K562 (cell line): ENCODE data around the gene LRRC26. TPM values are rescaled to one million over a fixed set of nuclear protein-coding genes. Genes with fewer than 3 reads are reported as not detected.

ENCODE experiments used
- ESRRB ChIP-seq: fragments of 250-450 bp; sonication (Bioruptor Pico); IDR thresholded peaks from 2 replicates; pipeline ENCODE4 v1.5.0; 2020; ENCODE audit warnings: mild to moderate bottlenecking, moderate library complexity, borderline replicate concordance
- MYC ChIP-seq, 2 experiments: fragments of 250-450 bp in 1 of 2; sonication (Bioruptor Pico) in 1 of 2; IDR thresholded peaks; 2 replicates each; pipeline versions ENCODE4 v1.5.1 to v1.6.1; 2012 to 2021; ENCODE audit warnings: low read depth in 2 of 2, borderline replicate concordance in 1 of 2, improper control_type of control experiment in 1 of 2, low read length in 1 of 2, mild to moderate bottlenecking in 1 of 2, moderate library complexity in 1 of 2
- NEUROD1 ChIP-seq: fragments of 150-350 bp; IDR thresholded peaks from 2 replicates; pipeline ENCODE4 v1.6.1; 2014; ENCODE audit warnings: borderline replicate concordance, low read length, low read depth; ENCODE audit not compliant: partially characterized antibody
- POLR2G ChIP-seq: fragments of 200-400 bp; formaldehyde crosslinking; IDR thresholded peaks from 2 replicates; pipeline ENCODE4 v1.6.1; 2017; ENCODE audit warnings: low read depth, mild to moderate bottlenecking, antibody characterized with exemption, low read length, moderate library complexity
- RB1 ChIP-seq: fragments of 450-650 bp; IDR thresholded peaks from 2 replicates; pipeline ENCODE4 v1.6.1; 2017; ENCODE audit warnings: low read depth, mild to moderate bottlenecking
- SRSF9 ChIP-seq: fragments of 200-400 bp; formaldehyde crosslinking; IDR thresholded peaks from 2 replicates; pipeline ENCODE4 v1.6.1; 2017; ENCODE audit warnings: low read depth, low read length, borderline replicate concordance
- TFAM ChIP-seq: fragments of 250-450 bp; sonication (Bioruptor Pico); conservative IDR thresholded peaks from 2 replicates; pipeline ENCODE4 v1.5.0; 2021; ENCODE audit warnings: mild to moderate bottlenecking, moderate library complexity
- XRCC5 ChIP-seq: fragments of 200-400 bp; formaldehyde crosslinking; IDR thresholded peaks from 2 replicates; pipeline ENCODE4 v1.6.1; 2017; ENCODE audit warnings: low read depth, mild to moderate bottlenecking, low read length
- ZC3H8 ChIP-seq: fragments of 450-650 bp; IDR thresholded peaks from 2 replicates; pipeline ENCODE4 v1.6.1; 2017
- ZKSCAN1 ChIP-seq: fragments of 150-350 bp; IDR thresholded peaks from 2 replicates; pipeline ENCODE4 v1.6.1; 2016; ENCODE audit warnings: low read depth, low read length
- ZNF121 ChIP-seq: sonication (generic); formaldehyde crosslinking; conservative IDR thresholded peaks from 2 replicates; pipeline ENCODE4 v1.8.0; 2022; ENCODE audit warnings: missing genetic modification reagents
- ZNF830 ChIP-seq: fragments of 250-450 bp; sonication (Bioruptor Pico); IDR thresholded peaks from 2 replicates; pipeline ENCODE4 v1.5.0; 2021; ENCODE audit warnings: mild to moderate bottlenecking
- polyA plus RNA-seq, 8 experiments: library from polyadenylated mRNA; depleted of rRNA in 4 of 8; stranded (reverse) in 5 of 8; unstranded in 3 of 8; fragments of >200 nt; fragmentation: Nextera tagmentation in 2 of 8; fragmentation: Illumina TruSeq in 1 of 8; extraction: Ambion mirVana in 2 of 8; extraction: Trizol in 1 of 8; gene quantifications; 2 replicates each; pipeline versions ENCODE4 v1.2.1 to v1.2.3, GENCODE V29; 2011 to 2014; ENCODE audit warnings: inconsistent platforms in 1 of 8, missing spikeins in 1 of 8
- total RNA-seq, 7 experiments: library from RNA; depleted of rRNA in 6 of 7; stranded (reverse); fragments of >200 nt in 6 of 7; fragmentation: Illumina TruSeq in 2 of 7; extraction: Trizol in 2 of 7; gene quantifications; 2 replicates each; pipeline versions ENCODE4 v1.2.1 to v1.2.3, GENCODE V29; 2011 to 2021; ENCODE audit warnings: low replicate concordance in 1 of 7
- TF ChIP-seq, protein P1 (sequence below): fragments of 450-650 bp; formaldehyde crosslinking; IDR thresholded peaks from 2 replicates; pipeline ENCODE4 v1.4.0; 2020; ENCODE audit warnings: mild to moderate bottlenecking, mixed read lengths
- TF ChIP-seq, protein P2 (sequence below): fragments of 450-650 bp; IDR thresholded peaks from 2 replicates; pipeline ENCODE4 v1.6.1; 2016; ENCODE audit warnings: mild to moderate bottlenecking, moderate library complexity

Gene LRRC26
- total and polyA plus RNA-seq, 9 of the 15 experiments (the other 6 are each of a cell fraction or from before 2014, with no cell fraction given) = not detected

DNA sequence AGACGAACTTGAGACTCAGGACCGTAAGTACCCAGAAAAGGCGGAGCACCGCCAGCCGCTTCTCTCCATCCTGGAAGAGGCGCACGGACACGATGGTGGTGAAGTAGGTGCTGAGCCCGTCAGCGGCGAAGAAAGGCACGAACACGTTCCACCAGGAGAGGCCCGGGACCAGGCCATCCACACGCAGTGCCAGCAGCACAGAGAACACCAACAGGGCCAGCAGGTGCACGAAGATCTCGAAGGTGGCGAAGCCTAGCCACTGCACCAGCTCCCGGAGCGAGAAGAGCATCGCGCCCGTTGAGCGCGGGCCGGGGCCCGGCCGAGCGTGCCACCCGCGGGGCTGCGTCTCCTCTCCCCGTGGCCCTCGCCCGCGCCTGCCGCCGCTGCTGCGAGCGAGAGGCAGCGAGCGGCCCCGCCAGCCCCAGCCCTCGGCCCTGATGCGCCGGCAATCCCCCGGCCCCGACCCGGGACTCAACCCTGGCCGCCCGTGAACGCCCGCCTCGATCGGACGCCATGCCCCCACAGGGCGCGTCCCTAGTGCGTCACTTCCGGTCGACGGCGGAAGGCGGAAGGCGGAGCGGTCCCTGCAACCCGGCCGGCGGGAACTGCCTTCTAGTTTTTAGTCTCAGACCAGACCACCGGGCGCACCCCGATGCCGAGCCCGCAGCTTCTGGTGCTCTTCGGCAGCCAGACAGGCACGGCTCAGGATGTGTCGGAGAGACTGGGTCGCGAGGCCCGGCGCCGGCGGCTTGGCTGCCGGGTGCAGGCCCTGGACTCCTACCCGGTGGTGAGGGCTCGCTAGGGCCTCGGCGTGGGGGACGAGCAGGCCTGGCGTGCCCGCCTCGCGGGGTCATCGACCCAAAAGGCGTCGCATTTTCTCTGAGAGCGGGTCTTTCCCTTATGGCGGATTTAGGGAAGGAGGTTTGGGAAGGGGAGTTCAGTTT lies 35.5 kb upstream of the LRRC26 start, which contains the start of the genes NDOR1 and TMEM203 (continued):
- peak; percentile 25; the same call in 1 of the 2 replicates for TF ChIP-seq XRCC5
- TF ChIP-seq TFAM (CRISPR knock-in tag) = no peak
- TF ChIP-seq, protein P1, sequence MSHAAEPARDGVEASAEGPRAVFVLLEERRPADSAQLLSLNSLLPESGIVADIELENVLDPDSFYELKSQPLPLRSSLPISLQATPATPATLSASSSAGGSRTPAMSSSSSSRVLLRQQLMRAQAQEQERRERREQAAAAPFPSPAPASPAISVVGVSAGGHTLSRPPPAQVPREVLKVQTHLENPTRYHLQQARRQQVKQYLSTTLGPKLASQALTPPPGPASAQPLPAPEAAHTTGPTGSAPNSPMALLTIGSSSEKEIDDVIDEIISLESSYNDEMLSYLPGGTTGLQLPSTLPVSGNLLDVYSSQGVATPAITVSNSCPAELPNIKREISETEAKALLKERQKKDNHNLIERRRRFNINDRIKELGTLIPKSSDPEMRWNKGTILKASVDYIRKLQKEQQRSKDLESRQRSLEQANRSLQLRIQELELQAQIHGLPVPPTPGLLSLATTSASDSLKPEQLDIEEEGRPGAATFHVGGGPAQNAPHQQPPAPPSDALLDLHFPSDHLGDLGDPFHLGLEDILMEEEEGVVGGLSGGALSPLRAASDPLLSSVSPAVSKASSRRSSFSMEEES (CRISPR knock-in tag) = no peak
- no peak for TF ChIP-seq ESRRB
- TF ChIP-seq MYC (IDR thresholded peaks at IDR 0.05; ENCODE audit: low read depth, low read length) = peak; percentile 84
- TF ChIP-seq MYC (CRISPR knock-in tag; IDR thresholded peaks at IDR 0.05; ENCODE audit: borderline replicate concordance, low read depth) = peak; percentile 18; the same call in 1 of the 2 replicates
- TF ChIP-seq ZNF121 (CRISPR knock-in tag) = no peak
- no peak for TF ChIP-seq SRSF9
- TF ChIP-seq POLR2G = peak; percentile 95
- no peak for TF ChIP-seq ZNF830
- peak; percentile 35 for TF ChIP-seq NEUROD1
- TF ChIP-seq, protein P2, sequence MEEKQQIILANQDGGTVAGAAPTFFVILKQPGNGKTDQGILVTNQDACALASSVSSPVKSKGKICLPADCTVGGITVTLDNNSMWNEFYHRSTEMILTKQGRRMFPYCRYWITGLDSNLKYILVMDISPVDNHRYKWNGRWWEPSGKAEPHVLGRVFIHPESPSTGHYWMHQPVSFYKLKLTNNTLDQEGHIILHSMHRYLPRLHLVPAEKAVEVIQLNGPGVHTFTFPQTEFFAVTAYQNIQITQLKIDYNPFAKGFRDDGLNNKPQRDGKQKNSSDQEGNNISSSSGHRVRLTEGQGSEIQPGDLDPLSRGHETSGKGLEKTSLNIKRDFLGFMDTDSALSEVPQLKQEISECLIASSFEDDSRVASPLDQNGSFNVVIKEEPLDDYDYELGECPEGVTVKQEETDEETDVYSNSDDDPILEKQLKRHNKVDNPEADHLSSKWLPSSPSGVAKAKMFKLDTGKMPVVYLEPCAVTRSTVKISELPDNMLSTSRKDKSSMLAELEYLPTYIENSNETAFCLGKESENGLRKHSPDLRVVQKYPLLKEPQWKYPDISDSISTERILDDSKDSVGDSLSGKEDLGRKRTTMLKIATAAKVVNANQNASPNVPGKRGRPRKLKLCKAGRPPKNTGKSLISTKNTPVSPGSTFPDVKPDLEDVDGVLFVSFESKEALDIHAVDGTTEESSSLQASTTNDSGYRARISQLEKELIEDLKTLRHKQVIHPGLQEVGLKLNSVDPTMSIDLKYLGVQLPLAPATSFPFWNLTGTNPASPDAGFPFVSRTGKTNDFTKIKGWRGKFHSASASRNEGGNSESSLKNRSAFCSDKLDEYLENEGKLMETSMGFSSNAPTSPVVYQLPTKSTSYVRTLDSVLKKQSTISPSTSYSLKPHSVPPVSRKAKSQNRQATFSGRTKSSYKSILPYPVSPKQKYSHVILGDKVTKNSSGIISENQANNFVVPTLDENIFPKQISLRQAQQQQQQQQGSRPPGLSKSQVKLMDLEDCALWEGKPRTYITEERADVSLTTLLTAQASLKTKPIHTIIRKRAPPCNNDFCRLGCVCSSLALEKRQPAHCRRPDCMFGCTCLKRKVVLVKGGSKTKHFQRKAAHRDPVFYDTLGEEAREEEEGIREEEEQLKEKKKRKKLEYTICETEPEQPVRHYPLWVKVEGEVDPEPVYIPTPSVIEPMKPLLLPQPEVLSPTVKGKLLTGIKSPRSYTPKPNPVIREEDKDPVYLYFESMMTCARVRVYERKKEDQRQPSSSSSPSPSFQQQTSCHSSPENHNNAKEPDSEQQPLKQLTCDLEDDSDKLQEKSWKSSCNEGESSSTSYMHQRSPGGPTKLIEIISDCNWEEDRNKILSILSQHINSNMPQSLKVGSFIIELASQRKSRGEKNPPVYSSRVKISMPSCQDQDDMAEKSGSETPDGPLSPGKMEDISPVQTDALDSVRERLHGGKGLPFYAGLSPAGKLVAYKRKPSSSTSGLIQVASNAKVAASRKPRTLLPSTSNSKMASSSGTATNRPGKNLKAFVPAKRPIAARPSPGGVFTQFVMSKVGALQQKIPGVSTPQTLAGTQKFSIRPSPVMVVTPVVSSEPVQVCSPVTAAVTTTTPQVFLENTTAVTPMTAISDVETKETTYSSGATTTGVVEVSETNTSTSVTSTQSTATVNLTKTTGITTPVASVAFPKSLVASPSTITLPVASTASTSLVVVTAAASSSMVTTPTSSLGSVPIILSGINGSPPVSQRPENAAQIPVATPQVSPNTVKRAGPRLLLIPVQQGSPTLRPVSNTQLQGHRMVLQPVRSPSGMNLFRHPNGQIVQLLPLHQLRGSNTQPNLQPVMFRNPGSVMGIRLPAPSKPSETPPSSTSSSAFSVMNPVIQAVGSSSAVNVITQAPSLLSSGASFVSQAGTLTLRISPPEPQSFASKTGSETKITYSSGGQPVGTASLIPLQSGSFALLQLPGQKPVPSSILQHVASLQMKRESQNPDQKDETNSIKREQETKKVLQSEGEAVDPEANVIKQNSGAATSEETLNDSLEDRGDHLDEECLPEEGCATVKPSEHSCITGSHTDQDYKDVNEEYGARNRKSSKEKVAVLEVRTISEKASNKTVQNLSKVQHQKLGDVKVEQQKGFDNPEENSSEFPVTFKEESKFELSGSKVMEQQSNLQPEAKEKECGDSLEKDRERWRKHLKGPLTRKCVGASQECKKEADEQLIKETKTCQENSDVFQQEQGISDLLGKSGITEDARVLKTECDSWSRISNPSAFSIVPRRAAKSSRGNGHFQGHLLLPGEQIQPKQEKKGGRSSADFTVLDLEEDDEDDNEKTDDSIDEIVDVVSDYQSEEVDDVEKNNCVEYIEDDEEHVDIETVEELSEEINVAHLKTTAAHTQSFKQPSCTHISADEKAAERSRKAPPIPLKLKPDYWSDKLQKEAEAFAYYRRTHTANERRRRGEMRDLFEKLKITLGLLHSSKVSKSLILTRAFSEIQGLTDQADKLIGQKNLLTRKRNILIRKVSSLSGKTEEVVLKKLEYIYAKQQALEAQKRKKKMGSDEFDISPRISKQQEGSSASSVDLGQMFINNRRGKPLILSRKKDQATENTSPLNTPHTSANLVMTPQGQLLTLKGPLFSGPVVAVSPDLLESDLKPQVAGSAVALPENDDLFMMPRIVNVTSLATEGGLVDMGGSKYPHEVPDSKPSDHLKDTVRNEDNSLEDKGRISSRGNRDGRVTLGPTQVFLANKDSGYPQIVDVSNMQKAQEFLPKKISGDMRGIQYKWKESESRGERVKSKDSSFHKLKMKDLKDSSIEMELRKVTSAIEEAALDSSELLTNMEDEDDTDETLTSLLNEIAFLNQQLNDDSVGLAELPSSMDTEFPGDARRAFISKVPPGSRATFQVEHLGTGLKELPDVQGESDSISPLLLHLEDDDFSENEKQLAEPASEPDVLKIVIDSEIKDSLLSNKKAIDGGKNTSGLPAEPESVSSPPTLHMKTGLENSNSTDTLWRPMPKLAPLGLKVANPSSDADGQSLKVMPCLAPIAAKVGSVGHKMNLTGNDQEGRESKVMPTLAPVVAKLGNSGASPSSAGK = no peak
- peak; percentile 96 for TF ChIP-seq RB1
- 0 out of 2 replicates have a peak, but pooled peaks have one; percentile 34 for TF ChIP-seq ZKSCAN1
- no peak for TF ChIP-seq ZC3H8
